Measurements from ENCODE around the gene FOXO3. TPM values are rescaled to one million over a fixed set of nuclear protein-coding genes. Genes with fewer than 3 reads are reported as not detected.
"Not testable (repeated sequence)": the region's sequence is repeated elsewhere in the genome, so short reads cannot be mapped to it uniquely, and the experiment has no call there.

Gene FOXO3
- total RNA-seq, 1 experiment from 2014 or later = 20.4 TPM

DNA sequence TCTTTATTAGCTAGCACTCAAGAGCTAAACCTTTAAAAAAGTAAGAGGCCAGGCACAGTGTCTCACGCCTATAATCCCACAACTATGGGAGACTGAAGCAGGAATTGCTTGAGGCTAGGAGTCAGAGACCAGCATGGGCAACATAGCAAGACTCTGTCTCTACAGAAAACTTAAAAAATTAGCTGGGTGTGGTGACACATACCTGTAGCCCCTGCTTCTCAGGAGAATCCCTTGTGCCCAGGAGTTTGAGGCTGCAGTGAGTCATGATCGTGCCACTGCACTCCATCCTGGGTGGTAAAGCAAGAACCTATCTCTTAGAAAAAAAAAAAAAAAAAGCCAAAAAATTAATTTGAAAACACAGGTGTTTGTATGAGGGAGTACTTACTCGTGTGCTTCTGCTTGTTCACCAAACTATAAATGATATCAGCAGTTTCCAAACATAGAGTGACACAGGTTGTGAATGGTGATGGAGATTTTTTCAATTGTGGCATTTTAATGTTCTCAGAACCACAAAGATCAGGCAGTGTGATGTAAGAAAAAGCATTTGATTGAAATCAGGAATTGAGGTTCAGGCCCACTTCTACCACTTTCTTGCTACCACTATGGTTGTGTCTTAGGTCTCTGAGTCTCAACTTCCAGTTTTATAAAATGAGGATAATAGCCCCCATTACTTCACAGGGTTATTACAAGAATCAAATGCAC, 104.9 kb downstream of the FOXO3 start:
- Histone ChIP-seq H3K4me3 (no peak overlapping the region), H3K36me3 (peaks cover 13% of the 10 kb centered on the region), H3K9me3 (replicated peaks) (no peaks in the 10 kb centered on the region), H3K27me3 (replicated peaks) (no peaks in the 10 kb centered on the region), H3K27ac (no peak overlapping the region), H3K4me1 (replicated peaks) (no peaks in the 10 kb centered on the region; the same call in 1 of the 2 replicates)
- no peak for DNase-seq (ENCODE audit: low read depth in 1 of 2, low spot score in 2 of 2)

DNA sequence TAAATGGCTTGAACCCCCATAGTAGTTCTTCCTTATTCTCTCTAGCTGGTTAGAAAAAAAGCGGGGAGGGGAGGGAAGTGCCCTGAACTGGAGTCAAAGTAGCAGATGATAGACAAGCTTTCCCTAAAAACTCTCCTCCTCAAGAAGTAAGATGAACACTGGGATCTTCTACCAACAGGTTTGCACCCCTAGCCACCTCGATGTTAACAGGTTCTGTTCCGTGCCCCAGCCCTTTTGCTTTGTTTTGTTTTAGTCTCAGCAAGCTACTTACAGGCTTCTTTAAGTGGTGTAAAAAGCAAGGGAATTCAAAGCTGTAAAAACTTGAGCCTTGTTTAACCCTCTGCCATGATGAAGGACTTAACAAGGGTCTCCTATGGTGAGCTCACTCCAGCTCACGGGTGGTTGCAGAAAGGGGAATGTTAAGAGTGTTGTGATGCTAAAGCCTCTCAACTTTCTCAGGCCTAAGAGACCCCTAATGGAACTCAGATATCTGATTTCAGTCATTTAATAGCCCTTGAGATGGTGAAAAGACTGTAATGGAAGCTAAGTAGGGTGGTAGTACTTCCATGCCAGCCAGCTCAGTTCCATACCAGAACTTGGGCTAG, 106.0 kb downstream of the FOXO3 start:
- Histone ChIP-seq H3K27ac (no peak overlapping the region), H3K4me1 (replicated peaks) (no peaks in the 10 kb centered on the region), H3K4me3 (no peak overlapping the region), H3K9me3 (replicated peaks) (no peaks in the 10 kb centered on the region), H3K36me3 (peaks cover 13% of the 10 kb centered on the region), H3K27me3 (replicated peaks) (no peaks in the 10 kb centered on the region)
- DNase-seq (ENCODE audit: low read depth in 1 of 2, low spot score in 2 of 2) = no peak

DNA sequence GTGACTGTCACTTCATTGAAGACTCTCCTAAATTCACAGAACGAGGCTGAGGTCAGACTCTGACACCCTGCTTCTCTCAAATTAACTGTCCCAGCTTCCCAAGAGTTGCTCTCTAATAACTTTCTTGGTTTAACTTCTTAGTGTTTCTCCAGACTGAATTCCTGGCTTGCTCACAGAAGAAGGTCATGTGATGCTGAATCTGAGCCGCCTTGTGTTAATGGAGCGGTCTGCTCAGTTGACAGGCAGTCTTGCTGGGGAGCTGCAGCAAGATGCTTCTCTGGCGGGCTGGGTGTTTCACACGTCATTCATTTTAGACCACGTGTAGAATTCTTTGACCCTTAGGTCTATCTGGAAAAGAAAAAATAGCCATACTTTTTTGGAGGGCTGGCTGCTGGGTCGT, 107.3 kb downstream of the FOXO3 start:
- no peaks in the 10 kb centered on the region for H3K27me3 ChIP-seq (replicated peaks)
- H3K9me3 ChIP-seq (replicated peaks) = no peaks in the 10 kb centered on the region
- DNase-seq (ENCODE audit: low read depth in 1 of 2, low spot score in 2 of 2) = no peak
- H3K36me3 ChIP-seq = peaks cover 13% of the 10 kb centered on the region
- H3K4me3 ChIP-seq = no peak overlapping the region
- no peak overlapping the region for H3K27ac ChIP-seq
- peaks cover under 1% of the 10 kb centered on the region for H3K4me1 ChIP-seq (replicated peaks)

- Histone ChIP-seq H3K9me3 (replicated peaks) (no peaks in the 10 kb centered on the region), H3K27ac (no peak overlapping the region), H3K27me3 (replicated peaks) (no peaks in the 10 kb centered on the region), H3K36me3 (peaks cover 13% of the 10 kb centered on the region), H3K4me3 (no peak overlapping the region), H3K4me1 (replicated peaks) (peaks cover 12% of the 10 kb centered on the region)
- no peak for DNase-seq (ENCODE audit: low read depth in 1 of 2, low spot score in 2 of 2)
These were observed 109.0 kb downstream of the FOXO3 start for GRCh38 chr6:108669673-108670072.

GRCh38 chr6:108671175-108671574, 110.5 kb downstream of the FOXO3 start:
- Histone ChIP-seq H3K4me1 (replicated peaks) (peaks cover 12% of the 10 kb centered on the region), H3K36me3 (peaks cover under 1% of the 10 kb centered on the region), H3K27ac (no peak overlapping the region), H3K9me3 (replicated peaks) (no peaks in the 10 kb centered on the region), H3K4me3 (no peak overlapping the region), H3K27me3 (replicated peaks) (no peaks in the 10 kb centered on the region)
- DNase-seq (ENCODE audit: low read depth in 1 of 2, low spot score in 2 of 2) = no peak

GRCh38 chr6:108671790-108672189, 111.1 kb downstream of the FOXO3 start:
- Histone ChIP-seq H3K36me3 (no peaks in the 10 kb centered on the region; the same call in none of the 2 replicates), H3K27ac (no peak overlapping the region), H3K4me3 (no peak overlapping the region), H3K4me1 (replicated peaks) (peaks cover 16% of the 10 kb centered on the region), H3K9me3 (replicated peaks) (no peaks in the 10 kb centered on the region), H3K27me3 (replicated peaks) (no peaks in the 10 kb centered on the region)
- no peak for DNase-seq (ENCODE audit: low read depth in 1 of 2, low spot score in 2 of 2)

DNA sequence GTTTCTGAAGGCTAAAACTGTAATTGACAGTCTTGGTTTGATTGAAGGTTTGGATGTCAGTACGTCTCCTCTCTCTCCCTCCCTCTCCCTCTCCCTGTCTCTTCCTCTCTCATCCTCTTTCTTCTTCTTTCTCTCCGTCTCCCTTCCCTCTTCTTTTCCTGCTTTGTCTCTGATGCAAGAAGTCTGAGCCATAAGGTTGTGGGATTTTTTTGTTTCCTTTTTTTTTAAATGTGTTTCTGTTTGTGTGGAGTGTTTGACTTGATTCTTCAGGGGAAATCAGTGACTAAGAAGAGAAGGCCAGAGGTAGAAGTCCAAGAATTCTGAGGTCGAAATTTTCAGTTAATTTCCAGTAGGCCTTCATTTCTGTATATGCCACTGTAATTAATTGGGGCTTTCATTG, 111.9 kb downstream of the FOXO3 start:
- H3K36me3 ChIP-seq = no peaks in the 10 kb centered on the region; the same call in none of the 2 replicates
- H3K9me3 ChIP-seq (replicated peaks) = no peaks in the 10 kb centered on the region
- no peak overlapping the region for H3K4me3 ChIP-seq
- H3K27me3 ChIP-seq (replicated peaks) = no peaks in the 10 kb centered on the region
- no peak for DNase-seq (ENCODE audit: low read depth in 1 of 2, low spot score in 2 of 2)
- H3K27ac ChIP-seq = no peak overlapping the region
- peaks cover 22% of the 10 kb centered on the region for H3K4me1 ChIP-seq (replicated peaks)

GRCh38 chr6:108673153-108673552, 112.4 kb downstream of the FOXO3 start:
- DNase-seq (ENCODE audit: low read depth in 1 of 2, low spot score in 2 of 2) = no peak
- Histone ChIP-seq H3K27ac (no peak overlapping the region), H3K27me3 (replicated peaks) (no peaks in the 10 kb centered on the region), H3K9me3 (replicated peaks) (no peaks in the 10 kb centered on the region), H3K4me3 (no peak overlapping the region), H3K4me1 (replicated peaks) (peaks cover 22% of the 10 kb centered on the region), H3K36me3 (no peaks in the 10 kb centered on the region; the same call in none of the 2 replicates)

GRCh38 chr6:108673602-108674001, 112.9 kb downstream of the FOXO3 start:
- Histone ChIP-seq H3K4me1 (replicated peaks) (peaks cover 22% of the 10 kb centered on the region), H3K36me3 (no peaks in the 10 kb centered on the region; the same call in 1 of the 2 replicates), H3K27ac (no peak overlapping the region), H3K4me3 (no peak overlapping the region), H3K27me3 (replicated peaks) (no peaks in the 10 kb centered on the region), H3K9me3 (replicated peaks) (no peaks in the 10 kb centered on the region)
- DNase-seq (ENCODE audit: low read depth in 1 of 2, low spot score in 2 of 2) = no peak

- Histone ChIP-seq H3K27me3 (replicated peaks) (no peaks in the 10 kb centered on the region), H3K9me3 (replicated peaks) (no peaks in the 10 kb centered on the region), H3K4me3 (no peak overlapping the region), H3K36me3 (no peaks in the 10 kb centered on the region), H3K4me1 (replicated peaks) (peaks cover 22% of the 10 kb centered on the region), H3K27ac (no peak overlapping the region)
- no peak for DNase-seq (ENCODE audit: low read depth in 1 of 2, low spot score in 2 of 2)
These were observed 114.8 kb downstream of the FOXO3 start for GRCh38 chr6:108675226-108676200.

GRCh38 chr6:108676555-108676954, 115.8 kb downstream of the FOXO3 start:
- peaks cover 26% of the 10 kb centered on the region for H3K4me1 ChIP-seq (replicated peaks)
- H3K27me3 ChIP-seq (replicated peaks) = no peaks in the 10 kb centered on the region
- no peak overlapping the region for H3K27ac ChIP-seq
- no peak for DNase-seq (ENCODE audit: low read depth in 1 of 2, low spot score in 2 of 2)
- H3K36me3 ChIP-seq = no peaks in the 10 kb centered on the region
- no peak overlapping the region for H3K4me3 ChIP-seq
- no peaks in the 10 kb centered on the region for H3K9me3 ChIP-seq (replicated peaks)

DNA sequence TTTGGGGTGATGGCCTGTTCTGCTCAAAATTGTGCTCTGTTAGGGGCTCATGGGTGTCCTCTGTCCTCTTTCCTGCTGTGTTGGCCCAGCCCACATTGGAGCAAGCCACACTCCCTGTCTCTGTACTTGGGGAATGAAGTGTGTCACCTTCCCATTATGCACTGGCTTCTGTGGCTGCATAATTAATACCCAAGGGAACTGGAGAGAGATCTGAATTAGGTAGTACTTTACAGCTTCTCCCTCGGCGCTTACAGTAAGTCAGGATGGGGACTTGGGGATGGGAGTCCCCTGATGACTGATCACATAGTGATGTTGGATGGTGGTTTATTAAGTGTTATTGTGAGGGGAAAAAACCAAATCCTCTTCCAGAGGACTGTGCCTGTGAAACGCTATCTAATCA, 116.6 kb downstream of the FOXO3 start:
- no peak overlapping the region for H3K27ac ChIP-seq
- no peak for DNase-seq (ENCODE audit: low read depth in 1 of 2, low spot score in 2 of 2)
- H3K4me3 ChIP-seq = no peak overlapping the region
- H3K36me3 ChIP-seq = no peaks in the 10 kb centered on the region
- no peaks in the 10 kb centered on the region for H3K9me3 ChIP-seq (replicated peaks)
- H3K4me1 ChIP-seq (replicated peaks) = peaks cover 33% of the 10 kb centered on the region
- H3K27me3 ChIP-seq (replicated peaks) = no peaks in the 10 kb centered on the region

DNA sequence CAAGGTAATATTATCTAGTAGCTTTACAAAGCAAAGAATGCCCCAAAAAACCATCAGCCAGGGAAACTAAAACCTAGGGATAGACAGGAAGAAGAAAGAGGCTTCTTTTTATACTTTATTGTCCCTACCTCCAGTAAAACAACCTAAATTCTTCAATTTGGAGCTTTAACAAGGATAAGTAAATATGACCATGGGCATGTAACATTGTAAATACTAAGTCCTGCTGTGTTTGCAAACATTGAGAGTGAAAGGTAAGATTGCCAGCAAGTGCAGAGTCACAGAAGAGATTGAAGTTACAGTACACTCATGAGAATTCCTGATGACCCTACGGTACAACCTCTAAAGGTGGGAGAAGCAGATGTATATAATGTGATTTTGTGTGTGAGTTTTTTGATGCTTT, 117.2 kb downstream of the FOXO3 start:
- no peaks in the 10 kb centered on the region for H3K36me3 ChIP-seq
- no peak for DNase-seq (ENCODE audit: low read depth in 1 of 2, low spot score in 2 of 2)
- H3K4me3 ChIP-seq = no peak overlapping the region
- no peak overlapping the region for H3K27ac ChIP-seq
- H3K27me3 ChIP-seq (replicated peaks) = no peaks in the 10 kb centered on the region
- no peaks in the 10 kb centered on the region for H3K9me3 ChIP-seq (replicated peaks)
- H3K4me1 ChIP-seq (replicated peaks) = peaks cover 34% of the 10 kb centered on the region

- not testable (repeated sequence) for H3K9me3 ChIP-seq (replicated peaks); H3K36me3 ChIP-seq; H3K27ac ChIP-seq; H3K27me3 ChIP-seq (replicated peaks); H3K4me3 ChIP-seq; DNase-seq (ENCODE audit: low read depth in 1 of 2, low spot score in 2 of 2)
- H3K4me1 ChIP-seq (replicated peaks) = peaks cover 32% of the 10 kb centered on the region
These were observed 119.6 kb downstream of the FOXO3 start for GRCh38 chr6:108680314-108680713.
